Thyroid gland (tissue), 4 donors: ENCODE data around the gene NAALADL2. TPM values are rescaled to one million over a fixed set of nuclear protein-coding genes. Genes with fewer than 3 reads are reported as not detected.

ENCODE experiments used
- DNase-seq, 2 donors: peaks; one replicate each; pipeline ENCODE4 v3.0.0-alpha.2; 2019
- H3K27ac ChIP-seq, 3 donors: fragments of 200-600 bp; sonication (generic); 1 replicate in 2 of 3; 2 replicates in 1 of 3; pipeline ENCODE4 v1.5.1; 2016 to 2019; ENCODE audit warnings: mild to moderate bottlenecking in 1 of 3, moderate library complexity in 1 of 3
- H3K27me3 ChIP-seq: fragments of 200-600 bp; sonication (generic); one replicate; pipeline ENCODE4 v1.5.1; 2019
- H3K36me3 ChIP-seq, 2 donors: fragments of 200-600 bp; sonication (generic); one replicate each; pipeline ENCODE4 v1.5.1; 2016 to 2019
- H3K4me1 ChIP-seq, 2 donors: fragments of 200-600 bp; sonication (generic); one replicate each; pipeline ENCODE4 v1.5.1; 2017 to 2019
- H3K4me3 ChIP-seq, 3 donors: fragments of 200-600 bp; sonication (generic); replicated peaks in 1 of 3; 1 replicate in 2 of 3; 2 replicates in 1 of 3; pipeline ENCODE4 v1.5.1; 2016; ENCODE audit warnings: mild to moderate bottlenecking in 1 of 3
- H3K9me3 ChIP-seq: fragments of 200-600 bp; sonication (generic); one replicate; pipeline ENCODE4 v1.5.1; 2017
- CTCF ChIP-seq, 6 experiments: fragments of 200-600 bp in 3 of 6; fragments of 450-650 bp in 3 of 6; sonication (generic) in 3 of 6; IDR thresholded peaks; one replicate each; pipeline ENCODE4 v1.5.1; 2016 to 2019; ENCODE audit warnings: antibody characterized with exemption in 6 of 6, mild to moderate bottlenecking in 2 of 6, inconsistent platforms in 1 of 6, moderate library complexity in 1 of 6
- POLR2A ChIP-seq, 2 donors: fragments of 450-650 bp; IDR thresholded peaks; one replicate each; pipeline ENCODE4 v1.6.1; 2017; ENCODE audit warnings: antibody characterized with exemption in 2 of 2, mild to moderate bottlenecking in 2 of 2, moderate library complexity in 1 of 2
- WGBS, 2 donors: methylation state at CpG; one replicate each; pipeline ENCODE4 v1.1.5; 2017; 5-methylcytosine and 5-hydroxymethylcytosine counted together
- intact Hi-C: fragments of 100-400 bp; cut with DNase I; formaldehyde crosslinking; loops from one replicate; pipeline ENCODE4 v1.15.1; 2023
- total RNA-seq, 4 donors: library from RNA; depleted of rRNA; stranded (reverse); fragments of >200 nt; gene quantifications; one replicate each; pipeline ENCODE4 v1.2.3, GENCODE V29; 2016

The NAALADL2 gene
- total RNA-seq, 4 donors from 2014 or later, result 7.6 to 14.7 (median 9.0) TPM

- Histone ChIP-seq H3K9me3 (no peaks in the 10 kb centered on the region), H3K36me3 (no peaks in the 10 kb centered on the region), H3K27ac (no peak overlapping the region), H3K27me3 (no peaks in the 10 kb centered on the region), H3K4me3 (no peak overlapping the region), H3K4me1 (no peaks in the 10 kb centered on the region)
- no peak for TF ChIP-seq POLR2A (IDR thresholded peaks at IDR 0.05)
- intact Hi-C loops, result no loop called here
- DNase-seq, result no peak
- 80 to 84% methylated on average over 2 of the region's 2 CpGs for WGBS, 2 donors
These were observed 381.8 kb downstream of the NAALADL2 start for GRCh38 chr3:175240921-175241320.

- whole genome bisulfite sequencing, 2 donors, result 95 to 98% methylated on average over 2 of the region's 2 CpGs
- Histone ChIP-seq H3K4me1 (no peaks in the 10 kb centered on the region), H3K27me3 (no peaks in the 10 kb centered on the region), H3K9me3 (no peaks in the 10 kb centered on the region), H3K36me3 (no peaks in the 10 kb centered on the region), H3K27ac (no peak overlapping the region), H3K4me3 (no peak overlapping the region)
- no peak for DNase-seq
- intact Hi-C loops, result no loop called here
- no peak for TF ChIP-seq CTCF (IDR thresholded peaks at IDR 0.05)
- TF ChIP-seq POLR2A (IDR thresholded peaks at IDR 0.05), result no peak
These were observed 383.1 kb downstream of the NAALADL2 start for GRCh38 chr3:175242243-175242642.

- Histone ChIP-seq H3K27me3 (no peaks in the 10 kb centered on the region), H3K36me3 (no peaks in the 10 kb centered on the region), H3K9me3 (no peaks in the 10 kb centered on the region), H3K27ac (no peak overlapping the region), H3K4me3 (no peak overlapping the region), H3K4me1 (no peaks in the 10 kb centered on the region)
- TF ChIP-seq POLR2A (IDR thresholded peaks at IDR 0.05) (no peak), CTCF (IDR thresholded peaks at IDR 0.05) (no peak)
- no peak for DNase-seq
- WGBS, 2 donors, result 62 to 70% methylated on average over 3 of the region's 3 CpGs
- intact Hi-C loops, result no loop called here
These were observed 387.1 kb downstream of the NAALADL2 start for GRCh38 chr3:175246234-175246633.

- WGBS, 2 donors, result 56 to 75% methylated on average over 1 of the region's 1 CpG
- intact Hi-C loops, result no loop called here
These were observed 387.6 kb downstream of the NAALADL2 start for GRCh38 chr3:175246766-175247165.

GRCh38 chr3:175247629-175248028, 388.5 kb downstream of the NAALADL2 start:
- 93 to 97% methylated on average over 1 of the region's 1 CpG for WGBS, 2 donors
- H3K27me3 ChIP-seq, result no peaks in the 10 kb centered on the region
- no peaks in the 10 kb centered on the region for H3K9me3 ChIP-seq
- H3K4me1 ChIP-seq, result no peaks in the 10 kb centered on the region
- no peak overlapping the region for H3K27ac ChIP-seq
- TF ChIP-seq CTCF (IDR thresholded peaks at IDR 0.05), result no peak
- no peak for TF ChIP-seq POLR2A (IDR thresholded peaks at IDR 0.05)
- no peak overlapping the region for H3K4me3 ChIP-seq
- intact Hi-C loops, result no loop called here
- no peak for DNase-seq
- no peaks in the 10 kb centered on the region for H3K36me3 ChIP-seq

More at GRCh38 chr3:175246766-175247165, 387.6 kb downstream of the NAALADL2 start:
- Histone ChIP-seq H3K27me3 (no peaks in the 10 kb centered on the region), H3K4me1 (no peaks in the 10 kb centered on the region), H3K36me3 (no peaks in the 10 kb centered on the region), H3K9me3 (no peaks in the 10 kb centered on the region), H3K4me3 (no peak overlapping the region), H3K27ac (no peak overlapping the region)
- TF ChIP-seq POLR2A (IDR thresholded peaks at IDR 0.05) (no peak), CTCF (IDR thresholded peaks at IDR 0.05) (no peak)
- no peak for DNase-seq

- no peaks in the 10 kb centered on the region for H3K36me3 ChIP-seq
- DNase-seq, result no peak
- intact Hi-C loops, result no loop called here
- no peaks in the 10 kb centered on the region for H3K27me3 ChIP-seq
- 94 to 95% methylated on average over 2 of the region's 2 CpGs for WGBS, 2 donors
- H3K4me3 ChIP-seq, result no peak overlapping the region
- no peak overlapping the region for H3K27ac ChIP-seq
- H3K9me3 ChIP-seq, result no peaks in the 10 kb centered on the region
- TF ChIP-seq POLR2A (IDR thresholded peaks at IDR 0.05), result no peak
- no peaks in the 10 kb centered on the region for H3K4me1 ChIP-seq
These were observed 389.7 kb downstream of the NAALADL2 start for GRCh38 chr3:175248832-175249231.
